SK-MEL-5 (cell line): ENCODE results near the gene CTBP1. TPM values are rescaled to one million over a fixed set of nuclear protein-coding genes. Genes with fewer than 3 reads are reported as not detected.

Experiments
- DNase-seq: peaks from one replicate; pipeline ENCODE4 v3.0.0-alpha.2; 2016; ENCODE audit warnings: low read depth, low spot score
- in situ Hi-C: cut with HindIII; loops from 2 replicates; pipeline ENCODE4 v1.10.0; 2016; ENCODE audit warnings: low sequenced_read_pairs, high pct_unique_total_duplicates, low pct_unique_long_range_greater_than_20kb
- total RNA-seq: library from RNA; depleted of rRNA; stranded (reverse); fragments of >200 nt; shearing (Covaris generic); gene quantifications from 2 replicates; pipeline ENCODE4 v1.2.3, GENCODE V29; 2014

CTBP1 gene
- total RNA-seq, 1 experiment from 2014 or later, result 88.6 TPM

- DNase-seq, result no peak
- in situ Hi-C loops, result no loop called here
Observed at GRCh38 chr4:1179089-1179441, 69.9 kb downstream of the CTBP1 start.

- in situ Hi-C loops, result no loop called here
- no peak for DNase-seq
Observed at GRCh38 chr4:1178300-1179088, 70.4 kb downstream of the CTBP1 start.

- in situ Hi-C loops, result no loop called here
- no peak for DNase-seq
Observed at GRCh38 chr4:1177274-1178141, 71.4 kb downstream of the CTBP1 start.

GRCh38 chr4:1176398-1177273, 72.3 kb downstream of the CTBP1 start:
- in situ Hi-C loops, result no loop called here
- DNase-seq, result peak; percentile 35

GRCh38 chr4:1175635-1176229, 73.2 kb downstream of the CTBP1 start:
- no peak for DNase-seq
- in situ Hi-C loops, result no loop called here

- DNase-seq, result no peak
- in situ Hi-C loops, result no loop called here
Observed at GRCh38 chr4:1174941-1175634, 73.8 kb downstream of the CTBP1 start.

- in situ Hi-C loops, result no loop called here
- peak; percentile 76 for DNase-seq
Observed at GRCh38 chr4:1172971-1173757, 75.8 kb downstream of the CTBP1 start.

- in situ Hi-C loops, result no loop called here
- DNase-seq, result no peak
Observed at GRCh38 chr4:1172228-1172851, 76.6 kb downstream of the CTBP1 start, which contains the start of gene SPON2. Gene SPON2, minus strand, starts transcription at chr4:1172583.

- in situ Hi-C loops, result no loop called here
- DNase-seq, result no peak
Observed at GRCh38 chr4:1171311-1172227, 77.4 kb downstream of the CTBP1 start.

- no peak for DNase-seq
- in situ Hi-C loops, result no loop called here
Observed at GRCh38 chr4:1170976-1171310, 78.0 kb downstream of the CTBP1 start.

GRCh38 chr4:1170156-1170975, 78.6 kb downstream of the CTBP1 start:
- no peak for DNase-seq
- in situ Hi-C loops, result no loop called here

GRCh38 chr4:1169691-1170096, 79.2 kb downstream of the CTBP1 start:
- no peak for DNase-seq
- in situ Hi-C loops, result no loop called here

- no peak for DNase-seq
- in situ Hi-C loops, result no loop called here
Observed at GRCh38 chr4:1169171-1169671, 79.7 kb downstream of the CTBP1 start.
